GM12864 (cell line): ENCODE results near the gene NUAK1.

Experiments
- DNase-seq: peaks from one replicate; pipeline ENCODE4 v3.0.0-alpha.2; 2011; ENCODE audit warnings: low read depth
- H3K4me3 ChIP-seq: 2 replicates; pipeline ENCODE4 v1.5.1; 2011; ENCODE audit warnings: mild to moderate bottlenecking, low read depth, low read length, control low read depth
- TF ChIP-seq, protein P1 (sequence below): IDR thresholded peaks from 2 replicates; pipeline ENCODE4 v1.5.1; 2011; ENCODE audit warnings: low read depth, mild to moderate bottlenecking, moderate library complexity, low read length, control low read depth, inconsistent platforms; ENCODE audit errors: missing control alignments

The NUAK1 gene

DNA sequence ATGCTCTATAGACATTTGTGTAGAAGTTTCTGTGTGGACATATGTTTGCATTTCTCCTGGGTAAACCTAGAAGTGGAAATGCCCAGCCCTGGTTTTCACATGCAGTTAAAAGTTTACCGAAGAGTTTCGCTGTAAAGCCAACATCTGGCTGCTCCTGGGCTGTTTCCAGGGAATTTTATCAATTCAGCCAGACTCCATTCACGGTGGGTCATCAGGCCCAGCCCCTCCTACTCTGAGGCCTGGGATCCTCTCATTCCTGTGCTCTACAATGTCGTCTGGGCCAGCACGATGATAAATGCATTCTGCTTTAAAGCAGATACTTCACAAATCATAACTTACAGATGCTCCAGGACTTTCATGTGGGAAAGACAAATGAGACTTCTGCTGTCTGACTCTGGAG, 7.1 kb downstream of the NUAK1 start:
- no peak overlapping the region for H3K4me3 ChIP-seq
- no peak for DNase-seq
- TF ChIP-seq, protein P1, sequence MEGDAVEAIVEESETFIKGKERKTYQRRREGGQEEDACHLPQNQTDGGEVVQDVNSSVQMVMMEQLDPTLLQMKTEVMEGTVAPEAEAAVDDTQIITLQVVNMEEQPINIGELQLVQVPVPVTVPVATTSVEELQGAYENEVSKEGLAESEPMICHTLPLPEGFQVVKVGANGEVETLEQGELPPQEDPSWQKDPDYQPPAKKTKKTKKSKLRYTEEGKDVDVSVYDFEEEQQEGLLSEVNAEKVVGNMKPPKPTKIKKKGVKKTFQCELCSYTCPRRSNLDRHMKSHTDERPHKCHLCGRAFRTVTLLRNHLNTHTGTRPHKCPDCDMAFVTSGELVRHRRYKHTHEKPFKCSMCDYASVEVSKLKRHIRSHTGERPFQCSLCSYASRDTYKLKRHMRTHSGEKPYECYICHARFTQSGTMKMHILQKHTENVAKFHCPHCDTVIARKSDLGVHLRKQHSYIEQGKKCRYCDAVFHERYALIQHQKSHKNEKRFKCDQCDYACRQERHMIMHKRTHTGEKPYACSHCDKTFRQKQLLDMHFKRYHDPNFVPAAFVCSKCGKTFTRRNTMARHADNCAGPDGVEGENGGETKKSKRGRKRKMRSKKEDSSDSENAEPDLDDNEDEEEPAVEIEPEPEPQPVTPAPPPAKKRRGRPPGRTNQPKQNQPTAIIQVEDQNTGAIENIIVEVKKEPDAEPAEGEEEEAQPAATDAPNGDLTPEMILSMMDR = no peak

DNA sequence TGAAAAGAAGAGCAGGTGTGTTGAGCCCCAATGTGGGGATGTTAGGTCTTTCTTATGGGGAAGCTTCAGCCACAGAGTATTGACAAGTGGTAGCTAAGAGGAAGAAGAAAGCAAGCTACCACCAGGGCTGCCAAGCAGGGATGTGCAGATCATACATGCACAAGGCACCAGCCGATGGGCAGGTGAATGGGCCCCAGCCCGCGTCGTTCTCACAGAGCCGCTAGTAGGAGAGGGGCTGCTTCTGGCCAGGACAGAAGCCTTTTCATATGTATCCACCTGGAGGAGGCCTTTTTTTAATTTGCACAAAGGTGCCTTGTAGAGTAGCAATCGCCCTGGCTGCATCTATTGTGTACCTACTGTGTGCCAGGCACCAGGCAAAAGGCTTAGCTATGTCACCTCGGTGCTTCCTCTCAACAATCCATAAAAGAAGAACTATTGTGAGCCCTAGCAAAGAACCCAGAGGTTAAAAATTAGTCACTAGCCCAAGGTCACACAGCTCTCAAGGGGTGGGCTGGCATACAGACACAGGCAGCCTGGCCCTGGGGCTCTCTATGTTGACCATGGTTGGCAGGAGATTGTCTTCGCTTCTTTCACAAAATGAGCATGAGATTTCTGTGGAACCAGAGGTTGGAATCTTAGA, 8.2 kb downstream of the NUAK1 start:
- TF ChIP-seq, protein P1 = no peak
- no peak for DNase-seq
- no peak overlapping the region for H3K4me3 ChIP-seq

GRCh38 chr12:106128585-106129328, 10.0 kb downstream of the NUAK1 start:
- H3K4me3 ChIP-seq = no peak overlapping the region
- TF ChIP-seq, protein P1 = no peak
- DNase-seq = no peak

- no peak for DNase-seq
- H3K4me3 ChIP-seq = no peak overlapping the region
- TF ChIP-seq, protein P1 = no peak
These were observed 11.2 kb downstream of the NUAK1 start for GRCh38 chr12:106127338-106128126.

DNA sequence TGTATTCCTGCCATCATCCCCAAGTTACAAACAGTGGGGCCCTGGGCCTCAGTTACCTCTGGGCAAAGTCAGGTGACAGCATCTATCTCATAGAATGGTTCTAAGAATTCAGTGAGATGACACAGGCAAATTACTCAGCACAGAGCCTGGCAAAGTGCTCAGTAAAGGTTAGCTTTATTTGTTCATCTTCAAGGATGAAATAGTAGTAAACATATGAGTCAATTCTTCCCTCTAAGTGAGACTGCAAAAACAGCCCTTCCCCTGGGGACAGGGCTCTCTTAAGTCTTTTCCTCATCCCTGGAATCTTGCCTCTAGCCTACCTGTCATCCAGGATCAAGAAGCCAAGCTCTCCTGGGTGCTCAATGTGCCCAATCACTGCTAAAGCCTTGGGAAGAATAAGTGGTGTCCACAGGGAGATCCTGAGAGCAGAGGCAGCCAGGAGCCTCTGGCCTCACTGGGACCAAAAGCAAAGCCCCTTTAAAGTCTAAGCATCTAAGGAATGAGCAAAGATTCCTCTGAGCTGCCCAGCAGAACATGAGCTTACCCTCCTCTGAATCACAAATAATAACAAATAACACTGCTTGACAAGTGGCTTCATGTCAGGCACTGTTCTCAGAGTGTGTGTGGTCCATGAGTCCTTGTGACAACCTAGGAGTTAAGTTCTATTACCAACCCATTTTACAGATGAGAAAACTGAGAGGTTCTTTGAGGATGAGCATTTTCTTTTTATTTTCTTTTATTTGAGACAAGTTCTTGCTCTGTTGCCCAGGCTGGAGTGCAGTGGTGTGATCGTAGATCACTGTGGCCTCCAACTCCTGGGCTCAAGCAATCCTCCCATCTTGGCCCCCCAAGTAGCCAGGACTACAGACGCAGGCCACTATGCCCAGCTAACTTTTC, 12.1 kb downstream of the NUAK1 start:
- TF ChIP-seq, protein P1 = no peak
- no peak for DNase-seq
- no peak overlapping the region for H3K4me3 ChIP-seq

DNA sequence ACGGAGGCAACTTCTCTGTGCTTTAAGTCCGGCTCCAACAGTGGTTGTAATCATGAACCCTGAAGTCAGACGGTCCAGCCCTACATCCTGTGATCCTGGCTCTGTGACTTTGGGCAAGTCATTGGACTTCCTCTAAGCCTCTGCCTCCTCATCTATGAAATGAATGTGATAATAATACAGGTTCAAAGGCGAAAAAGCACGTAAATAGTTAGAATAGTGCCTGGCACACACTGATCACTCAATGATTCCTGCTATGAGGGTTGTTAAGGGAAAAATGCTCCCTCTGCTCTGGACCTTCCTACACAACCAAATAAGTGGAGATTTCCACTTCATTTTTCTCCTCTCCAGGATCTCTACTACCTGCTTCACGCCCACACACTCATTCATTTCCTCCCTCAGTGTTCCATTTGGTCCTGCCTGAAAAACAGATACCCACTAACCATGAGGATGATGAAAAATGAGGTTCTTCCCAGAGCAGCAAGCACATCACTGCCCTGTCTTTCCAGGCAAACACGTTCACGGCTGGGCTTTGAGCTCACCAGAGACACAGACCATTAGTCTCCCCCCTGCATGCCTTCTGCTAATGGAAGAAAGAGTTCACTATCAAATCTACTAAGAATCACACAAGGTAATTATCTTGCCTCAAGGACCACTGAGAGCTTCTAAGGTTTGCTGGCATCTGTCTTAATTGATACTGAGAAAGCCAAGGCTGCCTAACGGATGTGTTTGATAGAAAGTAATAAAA, 13.2 kb downstream of the NUAK1 start:
- TF ChIP-seq, protein P1 = no peak
- no peak for DNase-seq
- H3K4me3 ChIP-seq = no peak overlapping the region
